GM20000 (cell line): ENCODE results near the gene TMEM229A.
"Not testable (repeated sequence)": the region's sequence is repeated elsewhere in the genome, so short reads cannot be mapped to it uniquely, and the experiment has no call there.

Source experiments
- DNase-seq: peaks from one replicate; pipeline ENCODE4 v3.0.0; 2012; ENCODE audit warnings: low spot score
- TF ChIP-seq, protein P1 (sequence below): IDR thresholded peaks from 2 replicates; pipeline ENCODE4 v1.5.1; 2012; ENCODE audit warnings: mild to moderate bottlenecking, control low read depth; ENCODE audit errors: extremely low read depth, missing control alignments

Gene TMEM229A

DNA sequence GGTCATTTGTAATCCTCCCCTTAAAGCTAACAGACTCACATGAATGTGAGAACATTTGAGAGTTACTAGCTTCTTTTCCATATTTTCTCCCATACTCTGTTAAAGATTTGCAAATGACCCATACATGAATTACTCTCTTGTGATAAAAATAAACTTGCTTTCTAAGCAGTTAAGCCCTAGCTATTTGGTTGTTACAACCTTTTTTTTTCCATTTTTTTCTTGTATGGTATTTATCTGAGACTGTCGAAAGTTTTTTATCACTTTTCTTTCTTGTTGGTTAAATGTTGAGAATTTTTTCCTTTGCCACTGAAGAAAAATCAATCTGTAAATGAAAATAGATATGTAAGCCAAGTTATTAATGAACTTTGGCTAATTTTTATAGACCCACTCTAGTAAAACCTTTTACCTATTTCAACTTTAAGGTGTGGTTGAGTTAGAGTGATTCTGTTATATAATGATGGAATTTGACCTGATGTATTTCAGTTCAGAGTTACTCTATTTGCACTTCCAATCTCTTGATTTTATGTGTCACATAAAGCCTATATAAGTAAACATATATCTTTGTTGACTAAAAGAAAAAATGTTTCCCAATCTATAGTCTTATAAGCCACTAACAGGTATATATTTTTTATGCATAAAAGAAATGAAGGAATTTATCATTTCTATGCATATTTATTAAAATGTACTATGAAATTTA lies 19.0 kb upstream of the TMEM229A start:
- TF ChIP-seq, protein P1, sequence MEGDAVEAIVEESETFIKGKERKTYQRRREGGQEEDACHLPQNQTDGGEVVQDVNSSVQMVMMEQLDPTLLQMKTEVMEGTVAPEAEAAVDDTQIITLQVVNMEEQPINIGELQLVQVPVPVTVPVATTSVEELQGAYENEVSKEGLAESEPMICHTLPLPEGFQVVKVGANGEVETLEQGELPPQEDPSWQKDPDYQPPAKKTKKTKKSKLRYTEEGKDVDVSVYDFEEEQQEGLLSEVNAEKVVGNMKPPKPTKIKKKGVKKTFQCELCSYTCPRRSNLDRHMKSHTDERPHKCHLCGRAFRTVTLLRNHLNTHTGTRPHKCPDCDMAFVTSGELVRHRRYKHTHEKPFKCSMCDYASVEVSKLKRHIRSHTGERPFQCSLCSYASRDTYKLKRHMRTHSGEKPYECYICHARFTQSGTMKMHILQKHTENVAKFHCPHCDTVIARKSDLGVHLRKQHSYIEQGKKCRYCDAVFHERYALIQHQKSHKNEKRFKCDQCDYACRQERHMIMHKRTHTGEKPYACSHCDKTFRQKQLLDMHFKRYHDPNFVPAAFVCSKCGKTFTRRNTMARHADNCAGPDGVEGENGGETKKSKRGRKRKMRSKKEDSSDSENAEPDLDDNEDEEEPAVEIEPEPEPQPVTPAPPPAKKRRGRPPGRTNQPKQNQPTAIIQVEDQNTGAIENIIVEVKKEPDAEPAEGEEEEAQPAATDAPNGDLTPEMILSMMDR, result no peak
- DNase-seq, result no peak

DNA sequence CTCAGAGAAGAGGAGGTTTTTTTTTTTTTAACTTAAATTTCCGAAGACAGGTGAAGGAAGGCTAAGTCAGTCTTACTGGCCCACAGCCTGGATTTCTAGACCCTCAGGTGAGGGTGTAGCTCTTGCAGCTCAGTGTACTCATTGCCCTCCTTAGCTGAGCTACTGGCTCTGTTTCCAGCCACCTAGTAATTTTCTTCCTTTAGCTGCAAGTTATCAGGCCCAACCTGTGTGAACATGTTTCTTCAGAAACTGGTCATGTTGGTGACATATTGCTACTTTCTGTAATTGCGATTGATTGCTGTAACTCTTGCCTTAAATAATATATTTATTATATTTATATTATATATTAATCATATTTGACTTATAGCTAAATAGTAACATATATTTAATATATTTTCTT lies 10.0 kb upstream of the TMEM229A start:
- TF ChIP-seq, protein P1, result no peak
- no peak for DNase-seq

DNA sequence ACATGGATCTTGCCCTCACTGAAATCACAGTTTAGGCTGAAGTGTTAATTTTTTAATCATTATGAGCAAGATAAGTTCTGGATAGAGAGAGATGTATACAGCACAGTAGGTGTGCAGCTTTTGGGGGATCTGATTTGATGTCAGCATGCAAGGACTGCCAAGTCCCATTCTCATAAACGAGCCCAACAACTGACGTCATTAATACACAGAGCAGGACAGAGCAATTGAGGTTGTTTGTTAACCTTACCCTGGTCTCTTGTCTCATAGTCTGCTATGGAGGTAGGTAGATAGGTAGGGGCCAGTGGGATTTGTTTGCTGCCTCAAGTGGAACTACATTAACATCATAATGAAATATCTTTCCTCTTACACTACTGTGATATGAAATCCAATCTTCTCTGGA lies 8.6 kb upstream of the TMEM229A start:
- no peak for DNase-seq

DNA sequence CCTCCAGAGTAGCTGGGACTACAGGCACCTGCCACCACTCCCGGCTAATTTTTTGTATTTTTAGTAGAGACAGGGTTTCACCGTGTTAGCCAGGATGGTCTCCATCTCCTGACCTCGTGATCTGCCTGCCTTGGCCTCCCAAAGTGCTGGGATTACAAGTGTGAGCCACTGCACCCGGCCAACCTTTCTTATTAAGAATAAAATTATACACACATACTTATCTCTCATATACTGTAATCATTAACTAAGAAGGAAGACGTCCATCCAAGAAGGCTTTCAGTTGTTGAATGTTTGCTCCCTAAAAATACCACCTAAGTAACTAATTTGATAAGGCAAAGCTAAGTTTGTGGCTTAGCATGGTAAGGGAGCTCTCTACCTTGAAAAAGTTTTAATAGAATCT lies 5.0 kb upstream of the TMEM229A start:
- DNase-seq, result not testable (repeated sequence)

More for the DNA sequence above, 8.6 kb upstream of the TMEM229A start:
- TF ChIP-seq, protein P1, result no peak

DNA sequence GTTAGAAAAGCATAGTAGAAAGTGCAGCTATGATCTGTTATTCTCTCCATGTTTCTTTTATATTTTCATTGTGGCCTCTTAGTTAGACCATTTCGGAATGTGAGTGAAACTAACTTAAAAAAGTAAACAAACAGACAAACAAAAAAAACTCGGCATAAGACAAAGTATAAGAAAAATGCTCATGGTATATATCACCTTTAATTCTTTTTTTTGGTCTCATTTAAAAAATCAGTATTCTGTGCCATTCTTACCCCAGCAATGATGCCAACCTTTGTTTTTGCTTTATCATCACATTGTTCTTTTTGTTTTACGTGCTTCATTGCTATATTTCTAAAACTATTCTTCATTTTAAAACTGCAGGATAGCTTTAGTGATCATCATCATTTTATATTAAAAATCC lies 2.8 kb upstream of the TMEM229A start:
- DNase-seq, result no peak
- TF ChIP-seq, protein P1, result no peak

DNA sequence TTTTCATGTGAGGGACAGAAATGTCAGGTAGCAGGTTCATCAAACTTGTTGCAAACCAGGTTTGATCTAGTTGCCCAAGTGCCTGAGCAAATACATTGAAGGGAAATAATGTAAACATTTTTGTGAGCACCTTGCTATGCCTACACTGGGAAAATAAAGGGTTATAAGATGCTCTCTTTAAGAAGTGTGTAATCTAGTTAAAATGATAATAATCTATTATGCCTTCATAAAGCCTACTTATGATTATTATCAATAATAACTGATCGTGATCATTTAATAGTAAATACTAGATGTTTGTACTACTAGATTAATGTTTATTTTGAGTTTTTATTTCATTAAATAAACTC lies 1.9 kb upstream of the TMEM229A start:
- no peak for DNase-seq
- TF ChIP-seq, protein P1, result no peak

DNA sequence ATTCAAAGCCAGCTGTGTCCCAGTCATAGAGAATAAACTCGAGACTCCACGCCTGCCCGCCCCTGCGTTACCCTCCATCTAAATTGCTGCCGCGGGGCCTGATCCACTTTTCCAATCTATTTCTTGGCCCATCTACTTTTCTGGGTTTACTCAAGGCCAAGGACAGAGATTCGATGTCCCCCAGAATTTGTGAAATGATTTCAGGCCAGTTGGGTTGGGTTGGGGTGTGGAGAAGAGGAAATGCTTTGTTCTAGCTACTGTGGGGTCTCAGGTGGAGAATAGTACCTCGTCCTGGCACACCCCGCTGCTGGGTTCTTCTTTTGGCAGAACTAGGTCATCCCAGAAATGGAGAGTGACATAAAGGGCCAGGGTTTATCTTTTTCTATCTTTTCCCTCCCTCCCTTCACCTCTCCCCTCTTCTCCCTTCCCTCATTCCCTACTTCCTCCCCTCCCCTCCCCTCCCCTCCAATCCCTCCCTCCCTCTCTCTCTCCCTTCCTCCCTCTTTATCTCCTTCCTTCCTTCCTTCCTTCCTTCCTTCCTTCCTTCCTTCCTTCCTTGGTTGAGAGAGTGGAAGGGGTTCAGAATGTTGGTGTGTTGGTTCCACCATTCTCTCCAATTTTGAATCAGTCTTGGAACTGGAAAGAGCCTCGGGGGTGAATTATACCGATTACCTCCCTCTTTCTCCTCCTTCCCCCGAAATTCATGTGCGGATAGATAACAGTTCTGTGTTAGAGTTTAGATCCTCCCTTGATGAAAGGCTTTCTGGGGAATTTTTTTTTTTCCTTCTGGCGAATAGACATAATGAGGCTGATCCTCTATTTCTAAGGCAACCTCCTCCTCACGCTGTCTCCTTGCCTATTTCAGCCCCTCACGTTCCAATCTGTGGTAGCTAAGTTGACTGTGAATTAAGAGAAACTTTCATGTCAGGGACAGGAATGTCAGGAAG lies 1.2 kb upstream of the TMEM229A start:
- TF ChIP-seq, protein P1, result no peak
- no peak for DNase-seq
